Cardiac muscle cell (in vitro differentiated cells and primary cell): ENCODE data around the gene SPTLC2. TPM values are rescaled to one million over a fixed set of nuclear protein-coding genes. Genes with fewer than 3 reads are reported as not detected.
"Not testable (repeated sequence)": the region's sequence is repeated elsewhere in the genome, so short reads cannot be mapped to it uniquely, and the experiment has no call there.

Experiments
- DNase-seq, 2 donors: peaks; one replicate each; pipeline versions ENCODE4 v3.0.0 to v3.0.0-alpha.2; 2010 to 2017; ENCODE audit warnings: low read depth in 1 of 2, low spot score in 1 of 2
- H3K27ac ChIP-seq: fragments of 200-600 bp; sonication (generic); 2 replicates; pipeline ENCODE4 v1.5.1; 2016
- H3K27me3 ChIP-seq: fragments of 200-600 bp; sonication (generic); 2 replicates; pipeline ENCODE4 v1.6.0; 2016; ENCODE audit warnings: control low read depth
- H3K36me3 ChIP-seq: fragments of 200-600 bp; sonication (generic); 2 replicates; pipeline ENCODE4 v1.5.1; 2016; ENCODE audit warnings: control low read depth
- H3K4me1 ChIP-seq: fragments of 200-600 bp; sonication (generic); 2 replicates; pipeline ENCODE4 v1.8.1; 2017; ENCODE audit warnings: low read depth, mild to moderate bottlenecking, mixed run types
- H3K4me3 ChIP-seq: fragments of 200-600 bp; sonication (generic); 2 replicates; pipeline ENCODE4 v1.5.1; 2016; ENCODE audit warnings: mild to moderate bottlenecking
- H3K9me3 ChIP-seq: fragments of 200-600 bp; sonication (generic); 2 replicates; pipeline ENCODE4 v1.5.1; 2017; ENCODE audit warnings: low read depth, mild to moderate bottlenecking, control low read depth
- polyA plus RNA-seq: library from polyadenylated mRNA; unstranded; fragments of >200 nt; fragmentation: Nextera tagmentation; extraction: Ambion mirVana; gene quantifications from 2 replicates; pipeline ENCODE4 v1.2.1, GENCODE V29; 2016
- total RNA-seq: library from RNA; depleted of rRNA; stranded (reverse); fragments of >200 nt; gene quantifications from 2 replicates; pipeline ENCODE4 v1.2.3, GENCODE V29; 2016
- TF ChIP-seq, protein P1 (sequence below): IDR thresholded peaks from 2 replicates; pipeline ENCODE4 v1.5.1; 2012; ENCODE audit warnings: low read depth, mild to moderate bottlenecking, low read length

The SPTLC2 gene
- total and polyA plus RNA-seq, 2 experiments from 2014 or later: 13.9 to 14.4 TPM

- no peak for DNase-seq
- Histone ChIP-seq H3K4me3 (no peak overlapping the region), H3K27me3 (no peaks in the 10 kb centered on the region), H3K4me1 (no peaks in the 10 kb centered on the region), H3K27ac (no peak overlapping the region), H3K9me3 (no peaks in the 10 kb centered on the region), H3K36me3 (no peaks in the 10 kb centered on the region)
- TF ChIP-seq, protein P1, sequence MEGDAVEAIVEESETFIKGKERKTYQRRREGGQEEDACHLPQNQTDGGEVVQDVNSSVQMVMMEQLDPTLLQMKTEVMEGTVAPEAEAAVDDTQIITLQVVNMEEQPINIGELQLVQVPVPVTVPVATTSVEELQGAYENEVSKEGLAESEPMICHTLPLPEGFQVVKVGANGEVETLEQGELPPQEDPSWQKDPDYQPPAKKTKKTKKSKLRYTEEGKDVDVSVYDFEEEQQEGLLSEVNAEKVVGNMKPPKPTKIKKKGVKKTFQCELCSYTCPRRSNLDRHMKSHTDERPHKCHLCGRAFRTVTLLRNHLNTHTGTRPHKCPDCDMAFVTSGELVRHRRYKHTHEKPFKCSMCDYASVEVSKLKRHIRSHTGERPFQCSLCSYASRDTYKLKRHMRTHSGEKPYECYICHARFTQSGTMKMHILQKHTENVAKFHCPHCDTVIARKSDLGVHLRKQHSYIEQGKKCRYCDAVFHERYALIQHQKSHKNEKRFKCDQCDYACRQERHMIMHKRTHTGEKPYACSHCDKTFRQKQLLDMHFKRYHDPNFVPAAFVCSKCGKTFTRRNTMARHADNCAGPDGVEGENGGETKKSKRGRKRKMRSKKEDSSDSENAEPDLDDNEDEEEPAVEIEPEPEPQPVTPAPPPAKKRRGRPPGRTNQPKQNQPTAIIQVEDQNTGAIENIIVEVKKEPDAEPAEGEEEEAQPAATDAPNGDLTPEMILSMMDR: no peak
These were observed 29.2 kb upstream of the SPTLC2 start for GRCh38 chr14:77645520-77646230.

GRCh38 chr14:77642407-77642806 is 26.0 kb upstream of the SPTLC2 start:
- H3K4me1 ChIP-seq: no peaks in the 10 kb centered on the region
- H3K36me3 ChIP-seq: no peaks in the 10 kb centered on the region
- H3K4me3 ChIP-seq: no peak overlapping the region
- H3K27ac ChIP-seq: no peak overlapping the region
- TF ChIP-seq, protein P1: no peak
- DNase-seq: no peak
- H3K9me3 ChIP-seq: no peaks in the 10 kb centered on the region
- H3K27me3 ChIP-seq: no peaks in the 10 kb centered on the region

GRCh38 chr14:77641534-77642341 is 25.3 kb upstream of the SPTLC2 start:
- Histone ChIP-seq H3K4me1 (no peaks in the 10 kb centered on the region), H3K9me3 (no peaks in the 10 kb centered on the region), H3K36me3 (no peaks in the 10 kb centered on the region), H3K4me3 (no peak overlapping the region), H3K27me3 (no peaks in the 10 kb centered on the region), H3K27ac (no peak overlapping the region)
- DNase-seq: peak in 1 of 2 donors; percentile 89
- TF ChIP-seq, protein P1: no peak

DNA sequence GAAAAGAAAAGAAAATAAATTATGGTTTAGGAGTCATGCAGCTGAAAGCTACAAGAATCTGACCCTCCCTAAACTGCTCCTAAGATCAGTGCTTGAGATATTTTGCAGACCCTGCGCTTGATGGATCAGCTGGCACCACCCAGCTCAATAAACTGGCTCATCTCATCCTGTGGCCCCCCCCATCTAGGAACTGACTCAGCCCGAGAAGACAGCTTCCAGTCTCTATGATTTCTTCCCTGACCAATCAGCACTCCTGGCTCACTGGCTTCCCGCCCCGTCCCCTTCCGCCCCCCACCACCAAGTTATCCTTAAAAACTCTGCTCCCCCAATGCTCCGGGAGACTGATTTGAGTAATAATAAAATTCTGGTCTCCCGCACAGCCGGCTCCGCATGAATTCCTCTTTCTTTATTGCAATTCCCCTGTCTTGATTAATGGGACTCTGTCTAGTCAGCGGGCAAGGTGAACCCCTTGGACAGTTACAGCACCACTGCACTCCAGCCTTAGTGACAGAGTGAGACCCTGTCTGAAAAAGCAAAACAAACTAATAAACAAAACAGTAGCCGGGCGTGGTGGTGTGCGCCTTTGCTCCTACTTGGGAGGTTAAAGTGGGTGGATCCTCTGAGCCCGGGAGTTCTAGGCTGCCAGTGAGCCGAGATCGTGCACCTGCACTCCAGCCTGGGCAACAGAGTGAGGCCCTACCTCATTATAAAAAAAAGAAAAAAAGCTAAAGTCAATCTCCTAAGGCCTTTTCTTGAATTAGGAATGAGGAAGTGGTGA is 24.5 kb upstream of the SPTLC2 start:
- no peak for DNase-seq

DNA sequence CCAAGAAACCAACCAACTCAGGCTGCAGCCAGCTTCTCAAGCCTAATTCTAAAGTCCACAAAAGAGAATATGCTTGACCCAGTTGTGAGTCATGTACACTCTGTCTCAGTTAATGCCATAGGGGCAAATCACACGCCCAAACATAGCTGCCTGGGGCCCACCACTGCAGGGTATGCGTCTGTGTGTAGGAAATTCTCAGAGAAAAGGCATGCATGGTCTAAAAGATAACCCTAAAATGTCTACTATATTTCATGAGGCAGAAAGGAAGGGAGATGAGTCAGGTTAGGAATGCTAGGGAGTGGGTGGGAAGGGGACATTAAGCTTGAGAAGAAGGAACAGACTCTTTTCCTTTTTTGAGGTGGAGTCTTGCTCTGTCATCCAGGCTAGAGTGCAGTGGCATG is 22.3 kb upstream of the SPTLC2 start:
- peak in 1 of 2 donors; percentile 60 for DNase-seq
- TF ChIP-seq, protein P1: no peak
- Histone ChIP-seq H3K4me1 (no peaks in the 10 kb centered on the region), H3K4me3 (no peak overlapping the region), H3K27me3 (no peaks in the 10 kb centered on the region), H3K27ac (no peak overlapping the region), H3K9me3 (no peaks in the 10 kb centered on the region), H3K36me3 (no peaks in the 10 kb centered on the region)

More for the DNA sequence above, 24.5 kb upstream of the SPTLC2 start:
- Histone ChIP-seq H3K27me3 (no peaks in the 10 kb centered on the region), H3K27ac (no peak overlapping the region), H3K36me3 (no peaks in the 10 kb centered on the region), H3K4me3 (no peak overlapping the region), H3K4me1 (no peaks in the 10 kb centered on the region), H3K9me3 (no peaks in the 10 kb centered on the region)
- TF ChIP-seq, protein P1: no peak

GRCh38 chr14:77635869-77636268 is 19.4 kb upstream of the SPTLC2 start:
- DNase-seq, H3K4me3 ChIP-seq, H3K27ac ChIP-seq, H3K36me3 ChIP-seq, H3K4me1 ChIP-seq, H3K27me3 ChIP-seq, H3K9me3 ChIP-seq: not testable (repeated sequence)

- not testable (repeated sequence) for H3K27ac ChIP-seq, H3K4me3 ChIP-seq, H3K27me3 ChIP-seq, H3K36me3 ChIP-seq, DNase-seq, H3K9me3 ChIP-seq, H3K4me1 ChIP-seq
These were observed 19.0 kb upstream of the SPTLC2 start for GRCh38 chr14:77635466-77635865.
